ENCODE data around the gene SCNN1A.

SCNN1A gene

DNA sequence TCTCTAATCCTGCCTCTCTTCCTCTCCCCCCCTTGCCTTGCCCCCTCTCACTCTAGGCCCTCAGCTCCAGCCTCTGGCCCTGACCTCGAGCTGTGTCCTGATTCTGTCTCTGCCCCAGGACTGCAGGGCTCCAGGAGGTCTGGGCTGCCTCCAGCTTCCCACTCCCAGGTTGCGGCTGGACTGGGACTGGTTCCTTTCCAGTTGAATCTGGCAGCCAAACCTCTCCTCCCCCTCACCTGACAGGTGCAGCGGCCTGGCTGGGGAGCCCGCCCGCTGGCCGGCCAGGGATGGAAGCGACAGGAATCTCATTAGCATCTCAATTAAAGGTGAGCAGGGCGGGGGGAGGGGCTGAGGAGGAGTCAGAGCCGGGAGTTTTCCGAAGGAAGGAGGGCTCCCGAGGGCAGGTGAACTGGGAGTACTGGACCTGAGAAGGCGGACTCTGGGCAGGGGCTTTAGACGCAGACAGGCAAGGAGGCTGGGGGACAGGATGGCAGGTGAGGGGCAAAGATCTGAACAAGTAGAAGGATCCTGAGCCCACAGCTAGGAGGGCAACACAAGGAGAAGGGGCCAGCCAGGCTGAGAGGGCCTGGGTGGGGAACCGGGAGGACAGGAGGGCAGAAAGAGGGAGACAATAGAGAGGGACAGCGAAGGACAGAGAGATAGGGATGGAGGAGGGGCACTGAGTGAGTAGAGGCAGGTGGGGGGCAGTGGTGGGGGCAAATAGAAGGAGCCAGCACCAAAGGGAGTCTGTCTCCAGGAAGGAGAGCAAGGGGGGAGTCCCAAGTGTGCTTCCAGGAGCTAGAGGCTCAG lies at the start of gene SCNN1A:
Gene SCNN1A (minus strand): TSS at position 295 of the 810 bp plus-strand sequence. CDS start 780 bp downstream, outside the sequence.
- DNase-seq (ENCODE audit: low read depth), result no peak

DNA sequence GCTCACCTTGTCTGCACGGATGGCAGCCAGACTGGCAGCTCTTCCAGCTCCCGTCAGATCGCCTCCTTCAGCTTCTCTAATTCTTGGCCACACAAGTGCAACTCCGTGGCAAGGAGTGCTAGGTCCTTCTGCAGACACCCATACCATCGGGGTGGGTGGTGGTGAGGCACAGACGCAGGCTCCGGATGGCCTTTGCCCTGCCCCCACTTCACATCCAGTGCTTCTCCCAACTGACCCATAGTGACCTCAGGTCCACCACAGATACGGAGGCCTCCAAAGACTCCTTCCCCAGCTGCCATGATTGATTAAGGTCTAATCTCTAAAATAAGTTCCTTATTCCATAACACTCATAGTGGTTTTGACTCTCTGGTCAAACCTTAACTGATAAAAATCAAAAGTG lies 49.5 kb upstream of the SCNN1A start:
- DNase-seq (ENCODE audit: low read depth), result no peak

DNA sequence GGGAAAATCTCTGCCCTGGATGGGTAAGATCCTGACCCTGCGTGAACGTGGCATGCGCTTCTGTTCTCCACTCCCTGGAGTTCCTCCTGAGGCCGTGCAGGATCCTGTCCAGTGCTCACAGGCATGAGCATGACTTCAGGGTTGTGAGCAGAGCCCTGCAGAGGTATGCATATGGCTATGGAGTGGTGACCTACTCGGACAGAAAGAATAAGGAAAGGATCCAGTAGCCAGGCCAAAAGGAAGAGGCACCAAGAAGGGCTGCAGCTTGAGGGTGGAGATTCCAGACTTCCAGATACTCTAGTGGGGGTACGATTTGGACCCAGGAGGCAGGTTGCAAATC lies 48.6 kb upstream of the SCNN1A start:
- DNase-seq (ENCODE audit: low read depth), result no peak

DNA sequence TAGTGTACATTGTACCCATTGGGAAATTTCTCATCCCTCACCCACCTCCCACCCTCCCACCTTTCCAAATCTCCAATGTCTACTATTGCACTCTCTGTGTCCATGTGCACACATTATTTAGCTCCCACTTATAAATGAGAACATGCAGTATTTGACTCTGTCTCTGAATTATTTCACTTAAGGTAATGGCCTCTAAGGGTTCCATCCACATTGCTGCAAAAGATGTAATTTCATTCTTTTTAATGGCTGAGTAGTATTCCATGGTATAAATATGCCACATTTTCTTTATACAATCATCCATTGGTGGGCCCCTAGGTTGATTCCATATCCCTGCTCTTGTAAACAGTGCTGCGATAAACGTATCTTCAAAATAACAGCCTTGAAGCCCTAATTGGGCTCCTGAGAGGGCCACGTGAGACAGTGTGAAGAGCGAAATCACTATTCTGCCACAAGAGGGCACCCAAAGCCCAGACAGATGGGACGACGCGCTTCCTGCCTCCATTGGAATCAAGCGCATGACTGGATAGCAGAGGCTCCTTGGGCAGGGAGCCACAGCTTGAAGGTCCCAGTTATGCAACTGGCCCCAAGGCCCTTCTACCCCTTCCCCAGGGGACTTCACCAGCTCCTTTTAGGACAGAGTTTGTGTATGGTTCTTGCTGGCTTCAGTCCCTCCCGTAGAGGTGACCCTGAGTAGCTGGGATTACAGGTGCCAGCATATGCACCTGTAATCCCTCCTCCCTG lies 48.1 kb upstream of the SCNN1A start:
- peak; percentile 55 for DNase-seq (ENCODE audit: low read depth)

DNA sequence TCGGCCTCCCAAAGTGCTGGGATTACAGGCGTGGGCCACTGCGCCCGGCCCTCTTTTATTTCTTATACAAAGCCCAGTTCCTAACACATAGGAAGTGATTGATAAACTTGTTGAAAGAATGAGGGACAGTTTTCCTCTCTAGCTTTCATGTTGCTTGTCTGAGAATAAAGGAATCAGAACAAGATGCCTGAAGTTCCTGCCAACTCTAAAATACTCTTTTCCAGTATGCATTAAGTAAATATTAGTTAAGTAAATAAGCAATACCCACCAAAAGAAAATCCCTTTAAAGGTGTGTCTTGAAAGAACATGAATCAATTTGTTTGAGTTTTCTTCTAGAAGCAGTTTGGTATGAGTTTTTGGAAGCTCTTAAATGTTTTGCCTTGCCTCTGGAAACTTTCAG lies 45.0 kb upstream of the SCNN1A start:
- no peak for DNase-seq (ENCODE audit: low read depth)

DNA sequence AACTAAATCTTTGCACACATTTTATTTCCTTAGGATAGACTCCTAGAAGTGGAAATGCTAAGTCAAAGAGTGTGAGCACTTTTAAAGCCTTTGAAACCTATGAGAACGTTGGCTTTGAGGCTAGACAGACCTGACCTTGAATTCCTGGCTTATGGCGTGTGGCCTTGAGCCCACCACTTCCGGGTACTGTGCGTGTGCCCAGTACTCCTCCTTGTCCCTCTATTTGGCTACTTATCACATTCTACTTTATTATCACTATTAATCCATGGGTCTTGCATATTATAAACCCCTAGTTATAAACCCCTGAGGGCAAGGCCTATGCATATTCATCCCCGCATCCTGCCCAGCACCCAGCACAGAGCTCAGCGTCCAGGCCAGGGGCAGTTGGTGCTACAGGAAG lies 43.4 kb upstream of the SCNN1A start:
- no peak for DNase-seq (ENCODE audit: low read depth)

DNA sequence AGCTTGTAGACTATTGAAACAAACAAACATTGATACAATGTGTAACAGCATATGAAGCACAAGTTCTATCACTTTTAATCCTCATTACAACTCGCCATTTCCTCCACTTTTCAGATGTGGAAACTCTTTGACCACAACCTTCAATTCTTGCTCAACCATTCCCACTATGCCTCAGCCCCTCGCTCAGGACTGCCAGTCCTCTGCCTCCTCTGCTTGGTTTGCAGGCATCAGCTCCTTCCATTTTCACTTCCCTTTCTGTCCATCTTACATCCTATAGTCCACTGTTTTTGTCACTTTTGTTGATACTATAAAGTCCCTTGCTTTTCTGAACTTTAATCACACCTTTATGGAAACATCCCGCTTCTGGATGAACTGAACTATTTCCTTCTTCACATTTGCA lies 41.2 kb upstream of the SCNN1A start:
- no peak for DNase-seq (ENCODE audit: low read depth)

DNA sequence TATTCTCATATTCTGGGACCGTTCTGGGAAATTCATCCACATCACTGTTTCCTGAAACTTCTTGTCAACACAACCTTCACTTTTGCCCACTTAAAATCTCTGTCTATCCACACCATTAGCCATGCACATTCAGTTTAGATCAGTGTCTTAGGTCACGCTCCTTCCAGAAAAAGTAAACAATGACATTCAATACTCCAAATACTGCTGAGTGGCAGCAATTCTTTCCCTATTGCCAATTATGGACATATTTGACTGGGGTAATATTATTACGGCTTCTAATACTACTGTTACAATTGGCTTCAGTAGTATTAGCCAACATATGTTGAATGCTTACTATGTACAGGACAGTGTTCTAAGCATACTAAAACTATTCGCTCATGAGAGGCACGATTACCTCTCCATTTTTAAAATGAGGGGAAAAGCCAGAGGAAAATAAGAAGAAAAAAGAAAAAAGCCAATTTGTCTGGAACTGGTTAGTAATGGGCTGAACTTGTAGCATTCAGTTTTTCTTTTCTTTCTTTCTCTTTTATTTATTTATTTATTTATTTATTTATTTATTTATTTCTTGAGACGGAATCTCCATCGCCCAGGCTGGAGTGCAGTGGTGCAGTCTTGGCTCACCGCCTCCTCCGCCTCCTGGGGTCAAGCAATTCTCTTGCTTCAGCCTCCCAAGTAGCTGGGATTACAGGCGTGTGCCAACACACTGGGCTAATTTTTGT lies 32.0 kb upstream of the SCNN1A start:
- DNase-seq (ENCODE audit: low read depth), result no peak

DNA sequence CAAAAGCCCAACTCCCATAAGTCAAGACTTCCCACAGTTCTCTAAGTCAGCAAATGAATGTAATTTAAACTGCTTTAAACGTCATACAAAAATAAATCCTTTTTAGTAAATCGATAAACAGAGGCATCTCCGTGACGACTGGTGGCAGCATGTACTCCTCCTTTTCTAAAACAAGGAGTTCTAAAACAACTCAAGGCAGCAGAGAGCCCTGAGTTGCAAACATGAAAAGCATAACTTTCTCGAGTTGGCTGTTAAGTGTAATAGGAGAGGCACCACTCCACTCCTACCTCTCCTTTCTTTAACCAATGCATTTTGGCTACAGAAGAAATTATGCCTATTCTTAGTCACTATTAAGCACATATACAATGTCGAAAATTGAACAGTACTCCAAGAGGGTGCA lies 30.6 kb upstream of the SCNN1A start:
- DNase-seq (ENCODE audit: low read depth), result no peak

DNA sequence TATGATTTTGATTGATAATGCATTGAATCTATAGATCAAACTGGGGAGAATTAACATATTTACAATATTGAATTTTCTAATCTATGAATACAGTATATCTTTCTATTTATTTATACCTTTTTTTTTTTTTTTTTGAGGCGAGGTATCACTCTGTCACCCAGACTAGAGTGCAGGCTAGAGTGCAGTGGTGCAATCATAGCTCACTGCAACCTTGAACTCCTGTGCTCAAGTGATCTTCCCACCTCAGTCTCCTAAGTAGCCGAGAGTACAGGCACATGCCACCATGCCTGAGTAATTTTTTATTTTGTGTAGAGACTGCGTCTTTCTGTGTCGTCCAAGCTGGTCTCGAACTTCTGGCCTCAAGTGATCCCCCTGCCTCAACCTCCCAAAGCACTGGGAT lies 29.0 kb upstream of the SCNN1A start:
- no peak for DNase-seq (ENCODE audit: low read depth)

DNA sequence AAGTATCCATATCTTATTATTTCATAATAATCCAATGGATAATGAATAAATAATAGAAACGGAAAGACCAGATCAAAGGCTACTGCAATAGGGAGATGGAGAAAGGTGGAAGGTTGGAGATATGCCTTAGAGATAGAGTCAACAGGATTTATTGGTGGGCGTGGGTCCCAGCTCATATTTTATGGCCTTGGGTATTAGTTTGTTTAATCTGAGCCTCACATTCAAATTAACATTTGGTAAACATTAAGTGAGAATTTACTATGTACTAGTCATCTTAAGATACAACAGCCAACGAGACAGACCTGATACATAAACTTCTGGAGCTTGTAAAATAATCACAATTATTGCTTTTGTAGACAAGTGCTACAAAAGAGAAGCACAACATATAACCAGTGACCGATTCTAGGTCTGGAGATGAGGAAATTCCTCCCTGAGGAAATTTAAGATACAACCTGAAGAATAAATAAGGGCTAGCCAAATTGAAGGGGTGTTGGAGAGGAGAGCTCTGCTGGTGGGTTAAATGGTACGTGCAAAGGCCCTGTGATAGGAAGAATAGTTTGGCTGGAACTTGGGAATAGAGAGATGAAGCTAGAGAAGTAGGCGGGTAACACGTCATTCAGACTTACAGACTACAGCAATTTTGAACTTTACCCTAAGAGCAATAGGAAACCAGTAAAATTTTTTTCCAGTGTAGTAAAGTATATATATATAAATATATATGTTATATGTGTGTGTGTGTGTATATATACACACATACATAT lies 24.7 kb upstream of the SCNN1A start:
- DNase-seq (ENCODE audit: low read depth), result no peak

DNA sequence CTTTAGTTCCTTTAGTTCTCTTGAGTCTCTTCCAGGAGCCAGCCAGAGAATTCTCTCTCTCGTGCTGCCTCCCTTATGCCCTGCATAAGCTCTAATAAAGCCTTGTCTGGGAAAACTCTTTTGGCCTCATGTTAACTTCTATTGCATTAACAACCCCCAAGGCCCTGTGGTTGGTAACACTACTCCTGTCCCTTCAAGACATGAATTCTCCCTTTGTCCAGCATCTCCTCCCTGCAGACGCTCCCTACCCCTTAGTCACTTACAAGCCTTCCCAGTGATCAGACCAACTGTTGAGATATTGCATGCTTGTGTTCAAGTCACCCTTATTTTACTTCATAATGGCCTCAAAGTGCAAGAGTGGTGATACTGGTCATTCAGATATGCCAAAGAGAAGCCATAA lies 20.7 kb upstream of the SCNN1A start:
- DNase-seq (ENCODE audit: low read depth), result no peak

DNA sequence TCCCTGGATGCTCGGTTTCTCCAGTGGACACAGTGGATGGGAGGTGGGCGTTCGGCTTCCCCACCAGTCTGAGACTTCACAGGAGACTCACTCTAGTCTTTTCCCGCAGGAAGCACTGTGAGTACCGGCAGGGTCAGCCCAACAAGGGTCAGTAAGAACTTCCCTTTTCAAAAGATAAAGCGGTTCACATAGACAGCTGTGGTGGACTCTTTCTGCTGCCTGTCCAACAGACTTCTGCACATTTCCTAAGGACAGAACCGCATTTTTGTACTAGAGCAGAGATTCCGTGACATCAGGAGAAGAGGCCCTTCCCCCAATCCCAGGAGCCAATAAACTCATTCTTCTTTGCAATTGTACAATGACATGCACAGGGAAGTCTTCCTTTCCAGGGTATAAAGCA lies 19.0 kb upstream of the SCNN1A start:
- DNase-seq (ENCODE audit: low read depth), result no peak

DNA sequence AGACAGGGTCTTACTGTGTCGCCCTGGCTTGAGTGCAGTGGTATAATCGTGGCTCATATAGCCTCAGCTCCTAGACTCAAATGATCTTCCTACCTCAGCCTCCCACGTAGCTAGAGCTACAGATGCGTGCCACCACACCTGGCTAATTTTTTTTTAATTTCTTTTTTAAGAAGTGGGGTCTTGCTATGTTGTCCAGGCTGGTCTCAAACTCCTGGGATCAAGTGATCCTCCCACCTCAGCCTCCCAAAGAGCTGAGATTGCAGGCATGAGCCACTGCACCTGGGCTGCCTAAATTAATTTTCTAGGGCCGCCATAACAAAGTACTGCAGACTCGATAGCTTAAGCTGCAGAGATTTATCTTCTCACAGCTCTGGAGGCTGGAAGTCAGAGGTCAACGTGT lies 17.7 kb upstream of the SCNN1A start:
- no peak for DNase-seq (ENCODE audit: low read depth)

DNA sequence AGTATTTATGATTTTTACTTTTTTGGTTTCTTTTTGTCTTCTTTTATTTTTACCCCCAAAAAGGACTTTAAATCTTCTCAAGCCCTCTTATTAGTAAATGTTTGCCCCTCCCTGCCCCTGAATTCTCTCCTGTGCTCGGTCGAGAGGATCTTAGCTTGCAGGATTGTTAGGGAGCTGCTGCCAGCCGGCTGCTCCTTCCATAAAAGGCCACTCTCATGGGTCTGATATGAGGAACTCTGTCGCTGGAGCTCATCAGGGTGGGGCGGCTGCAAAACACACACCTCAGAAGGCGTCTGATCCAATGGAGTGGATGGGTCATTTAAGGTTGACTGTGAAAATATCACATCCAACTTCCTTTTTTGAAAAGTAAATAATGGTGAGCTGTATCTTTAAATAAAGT lies 17.1 kb upstream of the SCNN1A start:
- no peak for DNase-seq (ENCODE audit: low read depth)

DNA sequence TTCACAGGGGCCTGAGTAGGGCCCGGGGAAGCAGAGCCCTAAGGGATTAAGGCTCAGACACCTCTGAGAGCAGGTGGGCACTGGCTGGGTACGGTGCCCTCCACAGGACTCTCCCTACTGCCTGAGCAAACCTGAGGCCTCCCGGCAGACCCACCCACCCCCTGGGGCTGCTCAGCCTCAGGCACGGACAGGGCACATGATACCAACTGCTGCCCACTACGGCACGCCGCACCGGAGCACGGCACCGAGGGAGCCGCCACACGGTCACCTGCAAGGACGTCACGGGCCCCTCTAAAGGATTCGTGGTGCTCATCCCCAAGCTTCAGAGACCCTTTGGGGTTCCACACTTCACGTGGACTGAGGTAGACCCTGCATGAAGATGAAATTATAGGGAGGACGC lies 15.7 kb upstream of the SCNN1A start:
- DNase-seq (ENCODE audit: low read depth), result no peak

DNA sequence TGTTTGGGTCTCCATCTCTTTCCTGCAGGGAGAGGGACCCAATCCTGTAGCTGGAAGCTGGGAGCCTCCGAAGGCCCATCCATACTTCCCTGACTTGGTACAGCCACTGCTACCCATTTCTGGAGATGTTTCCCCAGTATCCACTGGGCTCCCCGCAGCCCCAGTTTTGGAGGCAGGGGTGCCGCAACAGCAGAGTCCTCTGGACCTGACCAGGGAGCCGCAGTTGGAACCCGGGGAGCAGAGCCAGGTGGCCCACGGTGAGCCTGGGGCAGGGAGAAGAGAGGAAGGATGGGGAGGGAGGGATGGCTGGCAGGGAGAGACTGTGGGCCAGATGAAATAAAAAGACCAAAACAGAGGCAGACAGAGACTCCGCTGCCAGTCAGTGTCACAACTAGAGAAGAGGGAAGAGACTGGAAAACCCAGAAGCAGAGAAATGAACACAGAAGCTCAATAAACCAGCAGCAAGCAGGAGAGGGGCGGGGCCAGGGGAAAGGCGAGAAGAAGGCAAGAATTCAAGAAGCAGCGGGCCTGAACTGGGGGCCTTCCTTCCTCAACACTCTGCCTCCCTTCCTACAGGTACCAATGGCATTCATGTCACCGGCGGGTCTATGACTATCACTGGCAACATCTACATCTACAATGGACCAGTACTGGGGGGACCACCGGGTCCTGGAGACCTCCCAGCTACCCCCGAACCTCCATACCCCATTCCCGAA lies 14.9 kb upstream of the SCNN1A start:
- no peak for DNase-seq (ENCODE audit: low read depth)

DNA sequence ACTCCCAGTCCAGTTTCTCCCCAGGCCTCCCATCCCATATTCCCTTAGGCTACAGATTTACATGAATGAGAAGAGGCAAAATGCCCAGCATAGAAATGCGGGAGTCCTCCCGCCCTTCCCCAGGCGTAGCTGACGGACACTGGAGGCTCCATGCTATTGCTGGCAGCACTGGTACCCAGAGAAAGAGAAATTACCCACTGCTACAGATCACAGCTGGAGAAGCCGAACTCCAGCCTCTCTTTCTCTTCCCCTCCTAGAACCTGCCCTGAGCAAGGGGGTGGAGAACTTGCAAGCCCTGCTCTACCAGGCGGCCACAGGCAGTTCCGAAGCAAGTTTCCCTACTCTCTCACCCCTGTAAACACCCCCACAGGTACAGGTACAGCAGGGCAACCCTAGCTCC lies 12.2 kb upstream of the SCNN1A start:
- DNase-seq (ENCODE audit: low read depth), result no peak

DNA sequence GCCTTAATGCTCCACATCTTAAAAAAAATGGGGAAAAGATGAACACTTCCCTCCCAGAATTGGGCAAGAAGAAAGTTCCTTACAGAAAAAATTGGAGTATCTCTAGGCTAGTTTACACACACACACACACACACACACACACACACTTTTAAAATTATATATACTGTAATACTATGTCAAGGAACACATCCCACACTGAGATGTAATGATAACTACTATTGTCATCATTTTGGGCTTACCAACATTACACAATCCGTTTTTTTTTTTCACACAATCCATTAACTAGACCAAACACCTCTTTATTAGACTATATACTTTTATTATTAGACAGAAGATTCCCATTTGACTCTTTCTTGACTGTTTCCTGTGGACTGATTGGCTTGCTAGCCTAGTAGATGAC lies 11.1 kb upstream of the SCNN1A start:
- DNase-seq (ENCODE audit: low read depth), result no peak

DNA sequence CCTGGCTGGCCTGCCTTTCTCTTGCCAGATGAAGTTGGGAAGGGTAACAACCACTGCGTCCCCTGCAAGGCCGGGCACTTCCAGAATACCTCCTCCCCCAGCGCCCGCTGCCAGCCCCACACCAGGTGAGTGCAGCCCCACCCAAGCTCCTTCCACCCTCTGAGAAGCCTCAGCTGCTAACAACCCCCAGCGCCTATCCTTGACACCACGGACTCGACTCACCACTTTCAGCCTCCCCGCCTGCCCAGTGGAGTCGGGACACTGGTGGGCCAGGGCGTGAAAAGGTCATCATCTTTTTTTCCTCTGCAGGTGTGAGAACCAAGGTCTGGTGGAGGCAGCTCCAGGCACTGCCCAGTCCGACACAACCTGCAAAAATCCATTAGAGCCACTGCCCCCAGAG lies 10.7 kb upstream of the SCNN1A start:
- no peak for DNase-seq (ENCODE audit: low read depth)

DNA sequence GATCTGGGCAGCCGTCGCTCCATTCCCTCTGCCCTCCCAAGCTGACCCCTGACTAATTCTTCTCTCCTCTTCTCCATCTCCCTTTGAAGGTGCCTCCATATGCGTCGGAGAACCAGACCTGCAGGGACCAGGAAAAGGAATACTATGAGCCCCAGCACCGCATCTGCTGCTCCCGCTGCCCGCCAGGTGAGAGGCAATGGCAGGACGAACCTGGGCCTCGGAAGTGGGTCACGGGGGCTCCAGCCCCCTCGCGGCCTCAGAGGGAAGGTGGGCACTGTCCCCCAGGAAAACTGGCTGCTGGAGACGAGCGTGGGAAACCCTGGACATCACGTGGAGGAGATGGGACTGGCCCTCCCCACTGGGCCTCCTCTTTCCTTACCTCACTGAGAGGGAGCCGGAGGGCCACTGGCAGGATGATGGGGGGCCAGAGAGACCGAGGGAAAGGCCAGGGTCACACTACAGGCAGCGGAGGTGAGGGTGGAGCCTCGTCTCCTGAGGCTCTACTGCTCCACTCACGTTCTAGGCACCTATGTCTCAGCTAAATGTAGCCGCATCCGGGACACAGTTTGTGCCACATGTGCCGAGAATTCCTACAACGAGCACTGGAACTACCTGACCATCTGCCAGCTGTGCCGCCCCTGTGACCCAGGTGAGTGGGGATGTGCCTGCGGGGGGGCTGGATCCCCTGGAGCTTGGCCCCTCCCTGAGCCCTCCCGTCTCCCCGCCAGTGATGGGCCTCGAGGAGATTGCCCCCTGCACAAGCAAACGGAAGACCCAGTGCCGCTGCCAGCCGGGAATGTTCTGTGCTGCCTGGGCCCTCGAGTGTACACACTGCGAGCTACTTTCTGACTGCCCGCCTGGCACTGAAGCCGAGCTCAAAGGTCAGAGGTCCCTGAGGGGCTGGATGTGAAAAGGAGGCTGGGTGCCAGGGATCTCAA lies 9.4 kb upstream of the SCNN1A start:
- no peak for DNase-seq (ENCODE audit: low read depth)
